ENCODE results near the gene PRDM16.

DNA sequence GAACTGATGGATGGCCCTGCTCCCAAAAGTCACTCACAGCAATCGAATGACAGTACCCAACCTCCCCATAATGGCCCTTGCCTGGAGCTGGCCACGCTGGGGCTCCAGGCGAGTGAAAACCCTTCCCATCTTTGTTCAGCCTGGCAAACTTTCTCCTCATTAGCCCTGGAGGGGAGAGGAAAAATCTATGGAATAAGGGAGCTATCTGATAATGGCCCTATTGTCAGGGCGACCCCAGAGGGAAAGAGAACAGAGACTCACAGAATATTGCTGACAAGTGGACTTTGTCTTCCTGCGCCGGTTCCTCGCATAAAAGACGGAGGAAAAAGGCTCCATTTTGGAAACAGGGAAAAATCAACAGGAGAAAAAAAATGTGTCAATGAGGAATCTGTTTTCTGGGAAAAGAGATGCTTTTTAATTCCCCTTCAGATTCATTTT is 372.4 kb downstream of the PRDM16 start:
- TF ChIP-seq CTCF (conservative IDR thresholded peaks at IDR 0.05; ENCODE audit: low read depth, low read length) (no peak), MXI1 (IDR thresholded peaks at IDR 0.05; ENCODE audit: borderline replicate concordance, low read depth, low read length) (no peak), POLR2A (IDR thresholded peaks at IDR 0.05; ENCODE audit: low read depth, low read length) (no peak), CHD1 (IDR thresholded peaks at IDR 0.05; ENCODE audit: low read depth, low read length) (no peak), SMC3 (IDR thresholded peaks at IDR 0.05; ENCODE audit: low read depth, low read length) (no peak), RCOR1 (IDR thresholded peaks at IDR 0.05; ENCODE audit: insufficient replicate concordance, low read length) (no peak), CEBPB (IDR thresholded peaks at IDR 0.05; ENCODE audit: low read depth, low read length) (no peak), MAZ (IDR thresholded peaks at IDR 0.05; ENCODE audit: borderline replicate concordance, low read depth, low read length) (no peak), MAFK (IDR thresholded peaks at IDR 0.05; ENCODE audit: low read depth, low read length) (no peak)
